AG04450 (cell line): Measurements from ENCODE around the gene DNAH8. TPM values are rescaled to one million over a fixed set of nuclear protein-coding genes. Genes with fewer than 3 reads are reported as not detected.

Experiments
- CTCF ChIA-PET: fragments of 300-600, 350-600 bp; formaldehyde crosslinking; extraction: SDS; loops from one replicate; lab custom pipeline; 2022; ENCODE audit warnings: antibody characterized with exemption, inconsistent platforms; lab: Charles Lee
- POLR2A ChIA-PET: fragments of 350-600 bp; formaldehyde crosslinking; extraction: SDS; loops from one replicate; lab custom pipeline; 2021; ENCODE audit warnings: antibody characterized with exemption, inconsistent platforms; lab: Yijun Ruan, JAX
- DNase-seq: peaks from one replicate; pipeline ENCODE4 v3.0.0-alpha.2; 2011; ENCODE audit warnings: low read depth, low spot score
- H3K27ac ChIP-seq: one replicate; pipeline ENCODE4 v1.5.1; 2012; ENCODE audit warnings: low read depth, low read length, control low read depth
- H3K27me3 ChIP-seq: one replicate; pipeline ENCODE4 v1.6.0; 2012; ENCODE audit warnings: low read length; ENCODE audit not compliant: control insufficient read depth, insufficient read depth
- H3K4me3 ChIP-seq: 2 replicates; pipeline ENCODE4 v1.5.1; 2011; ENCODE audit warnings: mild to moderate bottlenecking, low read depth, low read length, control low read depth
- H3K9me3 ChIP-seq: 2 replicates; pipeline ENCODE4 v1.5.1; 2012; ENCODE audit warnings: low read length; ENCODE audit not compliant: control insufficient read depth, insufficient read depth
- polyA plus RNA-seq: library from polyadenylated mRNA; depleted of rRNA; stranded (reverse); fragments of >200 nt; gene quantifications from 2 replicates; pipeline ENCODE4 v1.2.3, GENCODE V29; 2011
- TF ChIP-seq, protein P1 (sequence below): IDR thresholded peaks from 2 replicates; pipeline ENCODE4 v1.5.1; 2011; ENCODE audit warnings: low read depth, low read length, control low read depth, inconsistent platforms

DNAH8 gene
- polyA plus RNA-seq, 1 experiment, result not detected

DNA sequence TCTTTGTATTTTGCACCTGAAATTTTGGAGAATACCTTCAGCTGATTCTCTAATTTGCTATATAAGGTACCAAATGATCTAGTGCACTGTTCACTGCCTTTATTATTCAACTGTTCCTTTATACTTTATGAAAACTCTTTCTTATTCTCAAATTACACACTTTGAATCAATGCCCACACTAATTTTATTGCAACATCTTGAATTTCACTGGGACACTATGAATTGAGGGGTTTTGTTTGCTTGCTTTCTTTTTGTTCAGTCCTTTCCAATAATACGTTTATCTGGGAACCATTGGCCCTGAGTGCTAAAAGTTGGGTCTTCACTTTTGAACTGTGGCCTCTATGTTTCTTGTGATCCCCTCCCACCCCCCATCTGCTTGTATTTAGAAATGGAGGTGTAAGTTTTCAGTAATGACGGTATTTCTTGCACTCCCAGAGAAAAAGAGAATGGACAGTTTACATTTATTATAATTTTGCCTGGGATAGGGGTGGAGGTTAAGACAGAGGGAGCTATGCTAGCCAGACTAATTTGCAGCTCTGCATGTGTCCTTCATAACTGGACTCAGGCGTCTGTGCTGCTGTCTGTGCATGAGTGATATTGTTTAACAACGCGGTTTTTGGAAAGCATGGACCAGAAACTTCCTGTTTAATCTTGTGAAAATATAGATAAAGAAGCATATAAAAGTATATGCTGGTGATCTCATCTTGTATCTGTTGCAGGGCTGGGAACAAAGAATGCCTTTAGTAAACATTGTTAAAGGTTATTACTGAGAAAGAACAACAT is 98.1 kb downstream of the DNAH8 start:
- Histone ChIP-seq H3K9me3 (no peaks in the 10 kb centered on the region), H3K4me3 (no peak overlapping the region), H3K27ac (no peak overlapping the region), H3K27me3 (peaks cover 4% of the 10 kb centered on the region)
- POLR2A ChIA-PET, result no interaction called here
- TF ChIP-seq, protein P1, sequence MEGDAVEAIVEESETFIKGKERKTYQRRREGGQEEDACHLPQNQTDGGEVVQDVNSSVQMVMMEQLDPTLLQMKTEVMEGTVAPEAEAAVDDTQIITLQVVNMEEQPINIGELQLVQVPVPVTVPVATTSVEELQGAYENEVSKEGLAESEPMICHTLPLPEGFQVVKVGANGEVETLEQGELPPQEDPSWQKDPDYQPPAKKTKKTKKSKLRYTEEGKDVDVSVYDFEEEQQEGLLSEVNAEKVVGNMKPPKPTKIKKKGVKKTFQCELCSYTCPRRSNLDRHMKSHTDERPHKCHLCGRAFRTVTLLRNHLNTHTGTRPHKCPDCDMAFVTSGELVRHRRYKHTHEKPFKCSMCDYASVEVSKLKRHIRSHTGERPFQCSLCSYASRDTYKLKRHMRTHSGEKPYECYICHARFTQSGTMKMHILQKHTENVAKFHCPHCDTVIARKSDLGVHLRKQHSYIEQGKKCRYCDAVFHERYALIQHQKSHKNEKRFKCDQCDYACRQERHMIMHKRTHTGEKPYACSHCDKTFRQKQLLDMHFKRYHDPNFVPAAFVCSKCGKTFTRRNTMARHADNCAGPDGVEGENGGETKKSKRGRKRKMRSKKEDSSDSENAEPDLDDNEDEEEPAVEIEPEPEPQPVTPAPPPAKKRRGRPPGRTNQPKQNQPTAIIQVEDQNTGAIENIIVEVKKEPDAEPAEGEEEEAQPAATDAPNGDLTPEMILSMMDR, result no peak
- DNase-seq, result no peak
- CTCF ChIA-PET, result no interaction called here

DNA sequence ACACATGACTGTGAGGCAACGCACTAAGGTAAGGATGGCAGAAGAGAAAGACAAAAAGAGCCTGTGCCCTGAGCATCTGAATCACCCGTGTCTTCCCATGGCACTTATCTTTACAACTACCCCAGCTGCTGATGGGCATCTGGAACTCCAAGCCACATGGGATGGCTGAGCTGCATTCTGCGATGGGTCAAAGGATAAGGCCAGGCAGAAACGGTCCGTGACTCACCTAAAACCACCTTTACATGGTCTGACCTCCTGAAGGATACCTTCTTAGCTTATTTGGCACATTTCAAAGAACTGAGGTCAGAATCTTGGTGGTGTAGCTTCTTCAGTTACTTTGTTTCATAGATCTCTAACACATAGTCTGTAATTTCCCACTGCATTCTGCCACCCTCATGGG is 99.7 kb downstream of the DNAH8 start:
- H3K27me3 ChIP-seq, result peaks cover 4% of the 10 kb centered on the region
- ChIA-PET POLR2A (no interaction called here), CTCF (no interaction called here)
- TF ChIP-seq, protein P1, result no peak
- no peaks in the 10 kb centered on the region for H3K9me3 ChIP-seq
- no peak for DNase-seq
- no peak overlapping the region for H3K4me3 ChIP-seq
- no peak overlapping the region for H3K27ac ChIP-seq

DNA sequence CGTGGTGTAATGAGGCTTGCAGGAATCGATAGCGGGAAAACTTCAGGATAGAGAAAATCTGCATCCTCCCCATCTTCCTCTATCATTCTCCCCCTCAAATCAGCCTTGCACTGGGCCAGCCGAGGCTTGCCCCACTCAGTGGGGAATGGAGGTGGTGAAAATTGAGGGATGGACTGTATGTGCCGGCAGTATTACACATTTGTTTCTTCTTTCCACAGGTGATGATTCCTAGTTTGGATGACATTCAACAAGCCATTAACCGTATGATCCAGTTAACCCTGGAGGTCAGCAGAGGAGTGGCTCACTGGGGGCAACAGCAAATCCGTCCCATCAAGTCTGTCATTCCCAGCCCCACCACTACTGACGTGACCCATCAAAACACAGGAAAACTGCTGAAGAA is 100.1 kb downstream of the DNAH8 start:
- POLR2A ChIA-PET, result no interaction called here
- no peaks in the 10 kb centered on the region for H3K9me3 ChIP-seq
- CTCF ChIA-PET, result no interaction called here

DNA sequence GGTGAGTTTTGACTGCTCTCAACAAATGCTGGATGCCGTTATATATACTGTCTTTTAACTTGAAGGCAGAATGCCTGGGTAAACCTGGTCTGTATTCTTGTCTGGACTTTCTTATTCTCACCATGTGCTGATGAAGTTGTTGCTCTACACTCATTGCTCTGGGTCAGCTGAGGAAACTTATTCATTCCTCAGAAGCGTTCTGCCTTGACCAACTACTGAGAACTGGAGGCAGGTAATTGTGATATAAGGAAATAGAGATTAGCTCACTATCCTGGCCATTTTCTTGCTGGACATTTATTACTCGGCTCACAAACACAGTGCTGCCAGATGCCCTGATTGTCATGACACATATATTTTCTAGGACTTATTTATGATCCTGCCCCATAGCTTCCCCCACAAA is 103.6 kb downstream of the DNAH8 start:
- H3K4me3 ChIP-seq, result no peak overlapping the region
- no peak overlapping the region for H3K27ac ChIP-seq
- TF ChIP-seq, protein P1, result no peak
- no peaks in the 10 kb centered on the region for H3K9me3 ChIP-seq
- ChIA-PET POLR2A (no interaction called here), CTCF (no interaction called here)
- H3K27me3 ChIP-seq, result no peaks in the 10 kb centered on the region
- no peak for DNase-seq

More for the DNA sequence above, 100.1 kb downstream of the DNAH8 start:
- TF ChIP-seq, protein P1, result no peak
- DNase-seq, result no peak
- no peak overlapping the region for H3K4me3 ChIP-seq
- no peak overlapping the region for H3K27ac ChIP-seq
- H3K27me3 ChIP-seq, result peaks cover 4% of the 10 kb centered on the region

DNA sequence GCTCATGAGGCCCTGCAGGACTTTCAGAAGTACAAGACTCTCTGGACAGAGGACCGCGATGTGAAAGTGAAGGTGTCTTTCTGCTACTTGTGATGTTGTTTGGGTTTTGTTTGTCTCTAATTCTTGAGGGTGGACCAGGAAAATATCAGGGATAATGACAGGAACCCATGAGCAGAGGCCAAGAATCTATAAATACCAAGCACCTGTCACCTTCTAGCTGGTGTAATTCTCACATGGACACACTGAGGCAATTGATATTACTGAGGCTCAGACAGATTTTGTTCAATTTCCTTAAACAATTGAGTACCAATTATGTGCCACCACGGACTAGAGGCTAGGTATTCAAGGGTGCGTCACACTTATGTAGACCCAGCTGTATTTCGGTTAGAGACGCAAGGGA is 107.9 kb downstream of the DNAH8 start:
- ChIA-PET POLR2A (no interaction called here), CTCF (no interaction called here)
- no peak for DNase-seq
- TF ChIP-seq, protein P1, result no peak
- Histone ChIP-seq H3K4me3 (no peak overlapping the region), H3K9me3 (no peaks in the 10 kb centered on the region), H3K27ac (no peak overlapping the region), H3K27me3 (no peaks in the 10 kb centered on the region)
